Measurements from ENCODE around the gene MTA3. TPM values are rescaled to one million over a fixed set of nuclear protein-coding genes. Genes with fewer than 3 reads are reported as not detected.
"Not testable (repeated sequence)": the region's sequence is repeated elsewhere in the genome, so short reads cannot be mapped to it uniquely, and the experiment has no call there.

The MTA3 gene
- total RNA-seq, 1 donor from 2014 or later: 21.4 TPM

GRCh38 chr2:42566025-42566424 lies 2.4 kb upstream of the MTA3 start:
- intact Hi-C loops (cut with DNase I): no loop called here
- DNase-seq (ENCODE audit: low spot score): no peak

DNA sequence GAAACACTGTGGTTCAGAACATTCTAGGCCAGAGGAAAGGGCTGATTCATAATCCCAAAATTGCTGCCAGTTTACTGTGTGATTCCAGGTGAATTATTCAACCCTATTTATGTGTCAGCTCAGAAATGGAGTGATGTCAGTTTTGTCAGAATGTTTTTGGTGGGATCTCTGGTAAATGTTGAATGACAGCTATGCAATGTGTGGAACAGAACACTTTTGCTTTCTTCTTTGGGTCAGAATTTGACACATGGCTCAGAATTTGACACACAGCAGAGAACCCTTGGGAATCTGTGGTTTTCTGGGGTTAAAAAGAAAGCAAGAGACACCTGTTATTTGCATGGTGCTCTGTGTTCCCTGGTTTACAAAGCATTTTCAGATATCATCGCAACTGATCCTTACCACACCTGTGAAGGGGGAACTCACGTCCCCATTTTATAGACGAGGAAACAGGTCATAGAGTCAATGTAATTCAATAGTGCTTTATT lies 1.6 kb upstream of the MTA3 start:
- intact Hi-C loops (cut with DNase I): no loop called here
- DNase-seq (ENCODE audit: low spot score): no peak

DNA sequence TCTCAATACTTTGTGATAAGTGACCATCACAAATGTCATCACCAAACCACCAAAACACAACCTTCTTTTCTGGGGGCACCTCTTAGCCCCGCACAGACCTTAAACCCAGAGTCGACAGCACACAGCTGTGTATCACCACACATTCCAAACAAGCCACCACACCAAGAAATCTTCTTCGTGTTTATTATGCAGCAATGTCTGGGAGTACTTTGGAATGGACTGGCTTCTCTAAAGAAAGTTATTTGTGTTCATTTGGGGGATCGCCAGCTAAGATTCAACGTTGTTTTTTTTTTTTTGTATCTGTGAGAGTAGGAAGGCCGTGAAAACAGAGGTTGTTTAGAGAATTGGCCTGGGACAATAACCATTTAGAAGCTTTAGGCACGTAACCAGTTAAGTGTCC lies 1.1 kb upstream of the MTA3 start:
- DNase-seq (ENCODE audit: low spot score): no peak

GRCh38 chr2:42567806-42568400 lies 529 bp upstream of the MTA3 start:
- intact Hi-C loops (cut with DNase I): no loop called here
- DNase-seq (ENCODE audit: low spot score): no peak

More for the DNA sequence above, 1.1 kb upstream of the MTA3 start:
- intact Hi-C loops (cut with DNase I): no loop called here

DNA sequence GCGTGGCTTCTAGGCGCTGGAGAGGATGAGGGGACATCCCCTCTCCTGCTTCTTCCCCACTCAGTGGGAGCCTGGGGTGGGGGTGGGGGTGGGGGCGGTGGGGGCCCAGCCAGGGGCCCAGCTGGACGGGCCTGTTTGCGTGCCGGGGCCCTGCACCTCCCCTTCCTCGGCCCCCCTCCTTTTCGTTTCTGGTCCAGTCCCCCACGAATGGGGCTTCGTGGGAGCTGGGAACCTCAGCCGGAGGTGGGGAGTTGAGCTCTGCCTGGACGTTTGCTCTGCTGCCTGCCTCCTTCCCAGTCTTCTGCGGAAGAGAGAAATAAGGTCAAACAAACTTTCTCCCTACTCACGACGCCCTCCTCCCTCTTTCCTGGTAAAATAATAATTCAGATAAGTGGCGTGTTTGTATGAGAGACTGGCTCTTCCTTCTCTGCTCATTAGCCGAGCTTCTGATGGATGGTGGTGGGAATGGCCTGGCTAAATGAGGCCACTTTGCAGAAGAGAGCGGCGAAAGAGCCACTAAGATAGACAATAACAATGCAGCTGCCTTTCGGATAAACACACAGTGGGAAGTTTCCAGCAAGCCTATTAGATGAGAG lies 782 bp downstream of the MTA3 start:
- intact Hi-C loops (cut with DNase I): no loop called here
- no peak for DNase-seq (ENCODE audit: low spot score)

- intact Hi-C loops (cut with DNase I): no loop called here
- no peak for DNase-seq (ENCODE audit: low spot score)
These were observed 1.5 kb downstream of the MTA3 start for GRCh38 chr2:42569883-42570282.

- DNase-seq (ENCODE audit: low spot score): no peak
- intact Hi-C loops (cut with DNase I): no loop called here
These were observed 4.1 kb downstream of the MTA3 start for GRCh38 chr2:42572297-42573081.

- intact Hi-C loops (cut with DNase I): no loop called here
- DNase-seq (ENCODE audit: low spot score): no peak
These were observed 4.8 kb downstream of the MTA3 start for GRCh38 chr2:42573256-42573655.

DNA sequence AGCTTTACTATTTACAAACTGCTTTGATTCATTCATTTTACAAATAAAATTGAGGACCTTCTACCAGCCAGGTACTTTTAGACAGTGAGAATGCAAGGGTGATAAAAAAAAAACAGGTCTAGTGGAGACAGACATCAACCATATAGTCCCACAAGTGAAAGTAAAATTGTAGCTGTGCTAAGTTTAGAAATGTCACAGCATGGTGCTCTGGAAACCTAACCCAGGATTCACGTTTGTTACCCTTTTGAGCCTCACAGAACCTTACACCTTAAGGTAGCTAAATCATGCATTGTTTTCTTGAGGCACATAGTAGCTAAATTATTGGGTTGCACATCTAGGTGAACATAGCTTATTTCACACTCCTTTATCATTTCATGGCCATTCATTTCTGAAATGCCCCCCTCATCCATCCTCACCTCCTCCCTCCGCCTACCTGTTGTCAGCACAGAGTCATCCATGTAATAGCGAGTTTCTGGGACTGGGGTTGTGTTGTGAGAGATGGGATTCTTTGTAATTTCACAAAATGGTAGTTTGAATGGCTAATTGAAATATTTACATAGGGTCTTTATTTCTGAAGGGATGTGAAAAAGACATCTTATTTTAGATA lies 7.1 kb downstream of the MTA3 start:
- DNase-seq (ENCODE audit: low spot score): no peak
- intact Hi-C loops (cut with DNase I): no loop called here

DNA sequence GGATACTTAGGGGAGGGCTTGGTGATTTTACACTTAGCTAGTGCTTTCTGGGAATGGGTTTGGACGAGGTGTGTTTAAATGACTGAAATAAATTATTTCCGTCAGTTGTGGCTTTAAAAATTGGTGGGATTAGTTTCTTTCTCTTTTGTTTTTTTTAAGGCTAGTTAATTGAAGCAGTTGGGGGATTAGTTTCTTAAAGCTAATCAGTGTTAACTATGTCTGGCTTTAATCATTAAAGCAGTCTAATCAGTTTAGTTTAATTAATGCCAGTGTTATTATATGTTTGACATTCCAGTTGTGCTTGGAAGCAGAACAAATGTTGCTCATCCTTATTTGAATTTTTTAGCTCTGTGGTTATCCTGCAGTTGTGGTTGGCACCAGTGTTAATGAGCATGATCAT lies 10.2 kb downstream of the MTA3 start:
- DNase-seq (ENCODE audit: low spot score): no peak
- intact Hi-C loops (cut with DNase I): no loop called here

DNA sequence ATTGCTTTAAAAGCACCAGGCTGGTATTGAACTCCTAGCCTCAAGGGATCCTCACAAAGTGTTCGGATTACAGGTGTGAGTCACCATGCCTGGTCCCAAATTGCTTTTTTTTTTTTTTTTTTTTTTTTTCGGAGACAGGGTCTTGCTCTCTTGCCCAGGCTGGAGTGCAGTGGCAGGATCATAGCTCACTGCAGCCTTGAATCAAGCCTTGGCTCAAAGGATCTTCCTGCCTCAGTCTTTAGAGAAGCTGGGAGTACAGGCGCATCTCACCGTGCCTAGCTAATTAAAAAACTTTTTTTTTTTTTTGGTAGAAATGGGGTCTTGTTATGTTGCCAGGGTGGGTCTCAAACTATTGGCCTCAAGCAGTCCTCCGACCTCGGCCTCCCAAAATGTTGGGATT lies 12.8 kb downstream of the MTA3 start:
- intact Hi-C loops (cut with DNase I): no loop called here
- DNase-seq (ENCODE audit: low spot score): no peak

DNA sequence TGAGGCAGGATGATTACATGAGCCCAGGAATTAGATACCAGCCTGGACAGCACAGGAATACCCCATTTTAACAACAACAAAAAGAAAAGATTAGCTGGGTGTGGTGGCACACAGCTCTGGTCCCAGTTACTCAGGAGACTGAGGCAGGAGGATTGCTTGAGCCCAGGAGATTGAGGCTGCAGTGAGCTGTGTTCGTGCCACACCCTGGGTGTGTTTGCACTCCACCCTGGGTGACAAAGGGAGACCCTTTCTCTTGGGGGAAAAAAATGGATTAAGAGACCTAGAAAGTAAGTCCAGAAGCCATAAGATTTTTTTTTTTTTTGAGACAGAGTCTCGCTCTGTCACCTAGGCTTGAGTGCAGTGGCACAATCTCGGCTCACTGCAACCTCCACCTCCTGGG lies 16.2 kb downstream of the MTA3 start:
- intact Hi-C loops (cut with DNase I): not testable (repeated sequence)

GRCh38 chr2:42585779-42586178 lies 17.3 kb downstream of the MTA3 start:
- intact Hi-C loops (cut with DNase I): no loop called here
- no peak for DNase-seq (ENCODE audit: low spot score)

More for the DNA sequence above, 16.2 kb downstream of the MTA3 start:
- DNase-seq (ENCODE audit: low spot score): not testable (repeated sequence)

GRCh38 chr2:42587526-42588117 lies 19.2 kb downstream of the MTA3 start:
- no peak for DNase-seq (ENCODE audit: low spot score)
- intact Hi-C loops (cut with DNase I): no loop called here

- intact Hi-C loops (cut with DNase I): no loop called here
- DNase-seq (ENCODE audit: low spot score): no peak
These were observed 19.7 kb downstream of the MTA3 start for GRCh38 chr2:42588121-42588520.

- no peak for DNase-seq (ENCODE audit: low spot score)
- intact Hi-C loops (cut with DNase I): no loop called here
These were observed 21.7 kb downstream of the MTA3 start for GRCh38 chr2:42590176-42590575.

DNA sequence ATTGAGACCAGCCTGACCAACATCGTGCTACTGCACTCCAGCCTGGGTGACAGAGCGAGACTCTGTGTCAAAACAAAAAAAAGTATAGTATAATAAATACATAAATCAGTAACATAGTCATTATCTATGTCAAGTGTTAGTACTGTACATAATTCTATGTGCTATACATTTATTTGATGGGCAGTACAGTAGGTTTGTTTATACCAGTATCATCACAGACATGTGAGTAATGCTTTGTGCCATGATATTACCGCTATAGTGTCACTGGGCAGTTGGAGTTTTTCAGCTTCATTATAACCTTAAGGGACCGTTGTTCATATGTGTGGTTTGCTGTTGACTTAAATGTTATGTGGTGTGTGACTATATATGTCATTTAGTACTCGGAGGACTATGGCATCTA lies 24.9 kb downstream of the MTA3 start:
- no peak for DNase-seq (ENCODE audit: low spot score)
- intact Hi-C loops (cut with DNase I): no loop called here

- intact Hi-C loops (cut with DNase I): no loop called here
These were observed 30.2 kb downstream of the MTA3 start for GRCh38 chr2:42598656-42599055.

GRCh38 chr2:42601076-42601475 lies 32.6 kb downstream of the MTA3 start:
- DNase-seq (ENCODE audit: low spot score): no peak
- intact Hi-C loops (cut with DNase I): no loop called here

More at GRCh38 chr2:42598656-42599055, 30.2 kb downstream of the MTA3 start:
- no peak for DNase-seq (ENCODE audit: low spot score)

GRCh38 chr2:42602218-42602875 lies 33.9 kb downstream of the MTA3 start:
- intact Hi-C loops (cut with DNase I): no loop called here
- no peak for DNase-seq (ENCODE audit: low spot score)

All from cardiac septum (tissue), 1 donor.